ENCODE data around the gene SLC44A5. TPM values are rescaled to one million over a fixed set of nuclear protein-coding genes. Genes with fewer than 3 reads are reported as not detected.

The SLC44A5 gene
- total and polyA plus RNA-seq, 10 of the 15 experiments (the other 5 are each of a cell fraction or from before 2014, with no cell fraction given) = 0.04 to 1.3 TPM; not detected in 8

- TF ChIP-seq, protein P1, sequence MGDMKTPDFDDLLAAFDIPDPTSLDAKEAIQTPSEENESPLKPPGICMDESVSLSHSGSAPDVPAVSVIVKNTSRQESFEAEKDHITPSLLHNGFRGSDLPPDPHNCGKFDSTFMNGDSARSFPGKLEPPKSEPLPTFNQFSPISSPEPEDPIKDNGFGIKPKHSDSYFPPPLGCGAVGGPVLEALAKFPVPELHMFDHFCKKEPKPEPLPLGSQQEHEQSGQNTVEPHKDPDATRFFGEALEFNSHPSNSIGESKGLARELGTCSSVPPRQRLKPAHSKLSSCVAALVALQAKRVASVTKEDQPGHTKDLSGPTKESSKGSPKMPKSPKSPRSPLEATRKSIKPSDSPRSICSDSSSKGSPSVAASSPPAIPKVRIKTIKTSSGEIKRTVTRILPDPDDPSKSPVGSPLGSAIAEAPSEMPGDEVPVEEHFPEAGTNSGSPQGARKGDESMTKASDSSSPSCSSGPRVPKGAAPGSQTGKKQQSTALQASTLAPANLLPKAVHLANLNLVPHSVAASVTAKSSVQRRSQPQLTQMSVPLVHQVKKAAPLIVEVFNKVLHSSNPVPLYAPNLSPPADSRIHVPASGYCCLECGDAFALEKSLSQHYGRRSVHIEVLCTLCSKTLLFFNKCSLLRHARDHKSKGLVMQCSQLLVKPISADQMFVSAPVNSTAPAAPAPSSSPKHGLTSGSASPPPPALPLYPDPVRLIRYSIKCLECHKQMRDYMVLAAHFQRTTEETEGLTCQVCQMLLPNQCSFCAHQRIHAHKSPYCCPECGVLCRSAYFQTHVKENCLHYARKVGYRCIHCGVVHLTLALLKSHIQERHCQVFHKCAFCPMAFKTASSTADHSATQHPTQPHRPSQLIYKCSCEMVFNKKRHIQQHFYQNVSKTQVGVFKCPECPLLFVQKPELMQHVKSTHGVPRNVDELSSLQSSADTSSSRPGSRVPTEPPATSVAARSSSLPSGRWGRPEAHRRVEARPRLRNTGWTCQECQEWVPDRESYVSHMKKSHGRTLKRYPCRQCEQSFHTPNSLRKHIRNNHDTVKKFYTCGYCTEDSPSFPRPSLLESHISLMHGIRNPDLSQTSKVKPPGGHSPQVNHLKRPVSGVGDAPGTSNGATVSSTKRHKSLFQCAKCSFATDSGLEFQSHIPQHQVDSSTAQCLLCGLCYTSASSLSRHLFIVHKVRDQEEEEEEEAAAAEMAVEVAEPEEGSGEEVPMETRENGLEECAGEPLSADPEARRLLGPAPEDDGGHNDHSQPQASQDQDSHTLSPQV (IDR thresholded peaks at IDR 0.05) = no peak
- TF ChIP-seq CREM (IDR thresholded peaks at IDR 0.05; ENCODE audit: low read depth) (no peak), ATF2 (IDR thresholded peaks at IDR 0.05; ENCODE audit: low read length) (no peak), CHD2 (IDR thresholded peaks at IDR 0.05; ENCODE audit: borderline replicate concordance, low read depth, low read length) (no peak), ZBTB4 (CRISPR knock-in tag; IDR thresholded peaks at IDR 0.05) (no peak), ZNF217 (IDR thresholded peaks at IDR 0.05) (no peak), IKZF2 (IDR thresholded peaks at IDR 0.05) (no peak), NFYB (IDR thresholded peaks at IDR 0.05; ENCODE audit: insufficient read depth, low read depth, low read length) (no peak), MAX (IDR thresholded peaks at IDR 0.05; ENCODE audit: low read depth, low read length) (no peak)
- TF ChIP-seq, protein P2, sequence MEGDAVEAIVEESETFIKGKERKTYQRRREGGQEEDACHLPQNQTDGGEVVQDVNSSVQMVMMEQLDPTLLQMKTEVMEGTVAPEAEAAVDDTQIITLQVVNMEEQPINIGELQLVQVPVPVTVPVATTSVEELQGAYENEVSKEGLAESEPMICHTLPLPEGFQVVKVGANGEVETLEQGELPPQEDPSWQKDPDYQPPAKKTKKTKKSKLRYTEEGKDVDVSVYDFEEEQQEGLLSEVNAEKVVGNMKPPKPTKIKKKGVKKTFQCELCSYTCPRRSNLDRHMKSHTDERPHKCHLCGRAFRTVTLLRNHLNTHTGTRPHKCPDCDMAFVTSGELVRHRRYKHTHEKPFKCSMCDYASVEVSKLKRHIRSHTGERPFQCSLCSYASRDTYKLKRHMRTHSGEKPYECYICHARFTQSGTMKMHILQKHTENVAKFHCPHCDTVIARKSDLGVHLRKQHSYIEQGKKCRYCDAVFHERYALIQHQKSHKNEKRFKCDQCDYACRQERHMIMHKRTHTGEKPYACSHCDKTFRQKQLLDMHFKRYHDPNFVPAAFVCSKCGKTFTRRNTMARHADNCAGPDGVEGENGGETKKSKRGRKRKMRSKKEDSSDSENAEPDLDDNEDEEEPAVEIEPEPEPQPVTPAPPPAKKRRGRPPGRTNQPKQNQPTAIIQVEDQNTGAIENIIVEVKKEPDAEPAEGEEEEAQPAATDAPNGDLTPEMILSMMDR (IDR thresholded peaks at IDR 0.05 in 2 of 3, conservative IDR thresholded peaks at IDR 0.05 in 1 of 3; ENCODE audit: control insufficient read depth in 2 of 3, extremely low read depth in 1 of 3, insufficient read depth in 1 of 3, low read depth in 3 of 3, low read length in 3 of 3) = peak; percentile 65 to 69 (median 66); a peak in 5 of 6 replicates
- TF ChIP-seq, protein P3, sequence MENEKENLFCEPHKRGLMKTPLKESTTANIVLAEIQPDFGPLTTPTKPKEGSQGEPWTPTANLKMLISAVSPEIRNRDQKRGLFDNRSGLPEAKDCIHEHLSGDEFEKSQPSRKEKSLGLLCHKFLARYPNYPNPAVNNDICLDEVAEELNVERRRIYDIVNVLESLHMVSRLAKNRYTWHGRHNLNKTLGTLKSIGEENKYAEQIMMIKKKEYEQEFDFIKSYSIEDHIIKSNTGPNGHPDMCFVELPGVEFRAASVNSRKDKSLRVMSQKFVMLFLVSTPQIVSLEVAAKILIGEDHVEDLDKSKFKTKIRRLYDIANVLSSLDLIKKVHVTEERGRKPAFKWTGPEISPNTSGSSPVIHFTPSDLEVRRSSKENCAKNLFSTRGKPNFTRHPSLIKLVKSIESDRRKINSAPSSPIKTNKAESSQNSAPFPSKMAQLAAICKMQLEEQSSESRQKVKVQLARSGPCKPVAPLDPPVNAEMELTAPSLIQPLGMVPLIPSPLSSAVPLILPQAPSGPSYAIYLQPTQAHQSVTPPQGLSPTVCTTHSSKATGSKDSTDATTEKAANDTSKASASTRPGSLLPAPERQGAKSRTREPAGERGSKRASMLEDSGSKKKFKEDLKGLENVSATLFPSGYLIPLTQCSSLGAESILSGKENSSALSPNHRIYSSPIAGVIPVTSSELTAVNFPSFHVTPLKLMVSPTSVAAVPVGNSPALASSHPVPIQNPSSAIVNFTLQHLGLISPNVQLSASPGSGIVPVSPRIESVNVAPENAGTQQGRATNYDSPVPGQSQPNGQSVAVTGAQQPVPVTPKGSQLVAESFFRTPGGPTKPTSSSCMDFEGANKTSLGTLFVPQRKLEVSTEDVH (IDR thresholded peaks at IDR 0.05; ENCODE audit: low read depth, partially characterized antibody) = no peak
Measured at GRCh38 chr1:75632350-75632949, 21.5 kb upstream of the SLC44A5 start (continued).

All from GM12878 (cell line).